HEK293 (cell line): ENCODE data around the gene POLD2.

Experiments
- KLF10 ChIP-seq: fragments of 450-650 bp; IDR thresholded peaks from 2 replicates; pipeline ENCODE4 v1.5.1; 2018; ENCODE audit warnings: missing biosample characterization, mild to moderate bottlenecking, missing genetic modification characterization
- ZBTB1 ChIP-seq: fragments of 450-650 bp; formaldehyde crosslinking; IDR thresholded peaks from 2 replicates; pipeline ENCODE4 v1.5.1; 2016; ENCODE audit warnings: missing biosample characterization, missing genetic modification characterization
- ZNF274 ChIP-seq, 2 experiments: fragments of 200-500 bp in 1 of 2; fragments of 450-650 bp in 1 of 2; sonication (Bioruptor generic) in 1 of 2; formaldehyde crosslinking in 1 of 2; IDR thresholded peaks; 2 replicates each; pipeline versions ENCODE4 v1.5.1 to v1.6.1; 2014 to 2016; ENCODE audit warnings: borderline replicate concordance in 1 of 2, inconsistent platforms in 1 of 2, low read length in 1 of 2, missing biosample characterization in 1 of 2, missing genetic modification characterization in 1 of 2
- ZNF544 ChIP-seq: fragments of 450-650 bp; formaldehyde crosslinking; IDR thresholded peaks from 2 replicates; pipeline ENCODE4 v1.5.0; 2017; ENCODE audit warnings: missing biosample characterization, missing genetic modification characterization
- ZNF600 ChIP-seq: fragments of 450-650 bp; formaldehyde crosslinking; IDR thresholded peaks from 2 replicates; pipeline ENCODE4 v1.5.1; 2016; ENCODE audit warnings: missing biosample characterization, missing genetic modification characterization
- TF ChIP-seq, protein P1 (sequence below): fragments of 450-650 bp; formaldehyde crosslinking; IDR thresholded peaks from 2 replicates; pipeline ENCODE4 v1.5.1; 2017; ENCODE audit warnings: missing biosample characterization, missing genetic modification characterization
- TF ChIP-seq, protein P2 (sequence below): fragments of 450-650 bp; formaldehyde crosslinking; IDR thresholded peaks from 2 replicates; pipeline ENCODE4 v1.5.1; 2016; ENCODE audit warnings: missing biosample characterization, missing genetic modification characterization
- TF ChIP-seq, protein P3 (sequence below): fragments of 450-650 bp; formaldehyde crosslinking; IDR thresholded peaks from 2 replicates; pipeline ENCODE4 v1.5.1; 2016; ENCODE audit warnings: missing biosample characterization, missing genetic modification characterization
- TF ChIP-seq, protein P4 (sequence below): fragments of 450-650 bp; formaldehyde crosslinking; IDR thresholded peaks from 2 replicates; pipeline ENCODE4 v1.5.1; 2016; ENCODE audit warnings: missing biosample characterization, missing genetic modification characterization, borderline replicate concordance

DNA sequence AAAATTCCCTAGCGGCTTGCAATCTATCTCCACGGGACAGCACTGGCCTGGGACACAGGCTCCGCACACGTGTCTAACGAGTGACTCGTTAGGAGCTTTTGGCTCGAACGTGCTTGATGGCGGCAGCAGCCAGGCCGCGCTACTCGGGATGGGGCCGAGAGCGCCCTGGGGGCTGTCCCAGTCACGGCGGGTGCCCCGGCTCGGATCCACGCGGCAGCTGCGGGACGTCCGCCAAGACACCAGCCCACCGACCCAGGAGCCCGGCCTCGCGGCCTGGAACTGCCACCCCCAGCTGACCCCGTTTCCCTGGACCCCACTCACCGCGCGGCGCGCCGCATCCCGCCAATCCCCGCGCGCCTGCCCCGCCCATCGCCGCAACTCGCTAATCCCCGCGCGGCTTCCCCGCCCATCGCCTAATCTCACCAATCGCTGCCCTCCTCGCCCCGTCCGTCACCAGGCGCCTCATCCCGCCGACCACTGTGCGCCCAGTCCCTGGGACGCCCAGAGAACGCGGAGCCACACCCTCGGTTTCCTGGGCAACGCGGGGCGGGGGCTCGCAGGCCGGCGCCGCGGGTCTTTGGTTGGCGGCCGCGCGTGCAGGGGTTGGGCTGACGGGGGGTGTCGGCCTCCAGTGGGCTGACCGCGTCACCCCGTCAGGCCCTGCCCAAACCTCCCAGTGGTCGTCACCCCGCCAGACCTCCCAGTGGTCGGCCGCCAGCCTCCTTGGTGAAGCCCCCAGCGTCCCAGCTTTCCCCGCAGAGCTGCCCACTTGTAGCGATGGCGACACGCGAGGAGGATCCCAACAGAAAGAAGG, at the start of gene POLD2:
- TF ChIP-seq, protein P1, sequence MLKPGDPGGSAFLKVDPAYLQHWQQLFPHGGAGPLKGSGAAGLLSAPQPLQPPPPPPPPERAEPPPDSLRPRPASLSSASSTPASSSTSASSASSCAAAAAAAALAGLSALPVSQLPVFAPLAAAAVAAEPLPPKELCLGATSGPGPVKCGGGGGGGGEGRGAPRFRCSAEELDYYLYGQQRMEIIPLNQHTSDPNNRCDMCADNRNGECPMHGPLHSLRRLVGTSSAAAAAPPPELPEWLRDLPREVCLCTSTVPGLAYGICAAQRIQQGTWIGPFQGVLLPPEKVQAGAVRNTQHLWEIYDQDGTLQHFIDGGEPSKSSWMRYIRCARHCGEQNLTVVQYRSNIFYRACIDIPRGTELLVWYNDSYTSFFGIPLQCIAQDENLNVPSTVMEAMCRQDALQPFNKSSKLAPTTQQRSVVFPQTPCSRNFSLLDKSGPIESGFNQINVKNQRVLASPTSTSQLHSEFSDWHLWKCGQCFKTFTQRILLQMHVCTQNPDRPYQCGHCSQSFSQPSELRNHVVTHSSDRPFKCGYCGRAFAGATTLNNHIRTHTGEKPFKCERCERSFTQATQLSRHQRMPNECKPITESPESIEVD (tag by site-specific recombination): no peak
- TF ChIP-seq KLF10 (peak; percentile 96), ZNF544 (no peak), ZNF600 (no peak), ZNF274 (IDR thresholded peaks at IDR 0.05; ENCODE audit: low read length) (no peak), ZNF274 (tag by site-specific recombination; IDR thresholded peaks at IDR 0.05; ENCODE audit: borderline replicate concordance) (no peak), ZBTB1 (tag by site-specific recombination) (0 out of 2 replicates have a peak, but pooled peaks have one; percentile 80)
- TF ChIP-seq, protein P2, sequence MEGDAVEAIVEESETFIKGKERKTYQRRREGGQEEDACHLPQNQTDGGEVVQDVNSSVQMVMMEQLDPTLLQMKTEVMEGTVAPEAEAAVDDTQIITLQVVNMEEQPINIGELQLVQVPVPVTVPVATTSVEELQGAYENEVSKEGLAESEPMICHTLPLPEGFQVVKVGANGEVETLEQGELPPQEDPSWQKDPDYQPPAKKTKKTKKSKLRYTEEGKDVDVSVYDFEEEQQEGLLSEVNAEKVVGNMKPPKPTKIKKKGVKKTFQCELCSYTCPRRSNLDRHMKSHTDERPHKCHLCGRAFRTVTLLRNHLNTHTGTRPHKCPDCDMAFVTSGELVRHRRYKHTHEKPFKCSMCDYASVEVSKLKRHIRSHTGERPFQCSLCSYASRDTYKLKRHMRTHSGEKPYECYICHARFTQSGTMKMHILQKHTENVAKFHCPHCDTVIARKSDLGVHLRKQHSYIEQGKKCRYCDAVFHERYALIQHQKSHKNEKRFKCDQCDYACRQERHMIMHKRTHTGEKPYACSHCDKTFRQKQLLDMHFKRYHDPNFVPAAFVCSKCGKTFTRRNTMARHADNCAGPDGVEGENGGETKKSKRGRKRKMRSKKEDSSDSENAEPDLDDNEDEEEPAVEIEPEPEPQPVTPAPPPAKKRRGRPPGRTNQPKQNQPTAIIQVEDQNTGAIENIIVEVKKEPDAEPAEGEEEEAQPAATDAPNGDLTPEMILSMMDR (tag by site-specific recombination): no peak
- TF ChIP-seq, protein P3, sequence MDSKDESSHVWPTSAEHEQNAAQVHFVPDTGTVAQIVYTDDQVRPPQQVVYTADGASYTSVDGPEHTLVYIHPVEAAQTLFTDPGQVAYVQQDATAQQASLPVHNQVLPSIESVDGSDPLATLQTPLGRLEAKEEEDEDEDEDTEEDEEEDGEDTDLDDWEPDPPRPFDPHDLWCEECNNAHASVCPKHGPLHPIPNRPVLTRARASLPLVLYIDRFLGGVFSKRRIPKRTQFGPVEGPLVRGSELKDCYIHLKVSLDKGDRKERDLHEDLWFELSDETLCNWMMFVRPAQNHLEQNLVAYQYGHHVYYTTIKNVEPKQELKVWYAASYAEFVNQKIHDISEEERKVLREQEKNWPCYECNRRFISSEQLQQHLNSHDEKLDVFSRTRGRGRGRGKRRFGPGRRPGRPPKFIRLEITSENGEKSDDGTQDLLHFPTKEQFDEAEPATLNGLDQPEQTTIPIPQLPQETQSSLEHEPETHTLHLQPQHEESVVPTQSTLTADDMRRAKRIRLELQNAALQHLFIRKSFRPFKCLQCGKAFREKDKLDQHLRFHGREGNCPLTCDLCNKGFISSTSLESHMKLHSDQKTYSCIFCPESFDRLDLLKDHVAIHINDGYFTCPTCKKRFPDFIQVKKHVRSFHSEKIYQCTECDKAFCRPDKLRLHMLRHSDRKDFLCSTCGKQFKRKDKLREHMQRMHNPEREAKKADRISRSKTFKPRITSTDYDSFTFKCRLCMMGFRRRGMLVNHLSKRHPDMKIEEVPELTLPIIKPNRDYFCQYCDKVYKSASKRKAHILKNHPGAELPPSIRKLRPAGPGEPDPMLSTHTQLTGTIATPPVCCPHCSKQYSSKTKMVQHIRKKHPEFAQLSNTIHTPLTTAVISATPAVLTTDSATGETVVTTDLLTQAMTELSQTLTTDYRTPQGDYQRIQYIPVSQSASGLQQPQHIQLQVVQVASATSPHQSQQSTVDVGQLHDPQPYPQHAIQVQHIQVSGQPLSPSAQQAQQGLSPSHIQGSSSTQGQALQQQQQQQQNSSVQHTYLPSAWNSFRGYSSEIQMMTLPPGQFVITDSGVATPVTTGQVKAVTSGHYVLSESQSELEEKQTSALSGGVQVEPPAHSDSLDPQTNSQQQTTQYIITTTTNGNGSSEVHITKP (tag by site-specific recombination): no peak
- TF ChIP-seq, protein P4, sequence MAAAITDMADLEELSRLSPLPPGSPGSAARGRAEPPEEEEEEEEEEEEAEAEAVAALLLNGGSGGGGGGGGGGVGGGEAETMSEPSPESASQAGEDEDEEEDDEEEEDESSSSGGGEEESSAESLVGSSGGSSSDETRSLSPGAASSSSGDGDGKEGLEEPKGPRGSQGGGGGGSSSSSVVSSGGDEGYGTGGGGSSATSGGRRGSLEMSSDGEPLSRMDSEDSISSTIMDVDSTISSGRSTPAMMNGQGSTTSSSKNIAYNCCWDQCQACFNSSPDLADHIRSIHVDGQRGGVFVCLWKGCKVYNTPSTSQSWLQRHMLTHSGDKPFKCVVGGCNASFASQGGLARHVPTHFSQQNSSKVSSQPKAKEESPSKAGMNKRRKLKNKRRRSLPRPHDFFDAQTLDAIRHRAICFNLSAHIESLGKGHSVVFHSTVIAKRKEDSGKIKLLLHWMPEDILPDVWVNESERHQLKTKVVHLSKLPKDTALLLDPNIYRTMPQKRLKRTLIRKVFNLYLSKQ: no peak
